K562 (cell line): ENCODE data around the gene THEM4. TPM values are rescaled to one million over a fixed set of nuclear protein-coding genes. Genes with fewer than 3 reads are reported as not detected.

Experiments used
- ATAC-seq: fragments of 200-7000 bp; cut with Tn5 transposase; 3 replicates; pipeline ENCODE4 v1.9.1; 2020; ENCODE audit warnings: moderate library complexity
- BruUV-seq: library from RNA; stranded (reverse); fragments of 400-500 nt; replicated peaks from 2 replicates; lab custom pipeline; 2021; lab: Mats Ljungman, UMichigan
- CTCF ChIA-PET: fragments of 300-600 bp; formaldehyde crosslinking; extraction: SDS; loops from one replicate; lab custom pipeline; 2021; ENCODE audit warnings: low intra/inter-chr PET ratio; lab: Yijun Ruan, JAX
- POLR2A ChIA-PET: fragments of 300-600, 350-650 bp; sonication (Branson Sonifier 250); formaldehyde crosslinking; extraction: SDS; loops from one replicate; lab custom pipeline; 2021; ENCODE audit warnings: antibody characterized with exemption, inconsistent platforms; lab: Yijun Ruan, JAX
- DNase-seq, 4 experiments: peaks; one replicate each; pipeline versions ENCODE4 v3.0.0 to v3.0.0-alpha.2; 2011 to 2018; ENCODE audit warnings: low spot score in 3 of 4, mixed read lengths in 3 of 4; ENCODE audit errors: extremely low read depth in 1 of 4
- FAIRE-seq: peaks from 2 replicates; lab custom pipeline; 2011; peaks lifted over from hg19 to GRCh38; lab: Jason Lieb, UNC
- H2AFZ ChIP-seq: 2 replicates; pipeline ENCODE4 v1.6.0; 2011; ENCODE audit warnings: low read depth, low read length, control low read depth, inconsistent platforms
- H3K27ac ChIP-seq: fragments of 200-600 bp; 3 replicates; pipeline ENCODE4 v1.8.0; 2011; ENCODE audit warnings: low read depth, mild to moderate bottlenecking, control low read depth, inconsistent platforms, low read length, moderate library complexity, mixed read lengths; ENCODE audit errors: extremely low read depth
- H3K27me3 ChIP-seq, 2 experiments: fragments of 300-600 bp in 1 of 2; 2 replicates in 1 of 2; 3 replicates in 1 of 2; pipeline versions ENCODE4 v1.6.0 to v1.8.0; 2011; ENCODE audit warnings: inconsistent platforms in 2 of 2, low read length in 2 of 2, mild to moderate bottlenecking in 1 of 2, mixed read lengths in 1 of 2, moderate library complexity in 1 of 2; ENCODE audit not compliant: control insufficient read depth in 2 of 2, insufficient read depth in 2 of 2
- H3K36me3 ChIP-seq: fragments of 300-600 bp; 3 replicates; pipeline ENCODE4 v1.8.0; 2011; ENCODE audit warnings: mild to moderate bottlenecking, low read length, inconsistent platforms; ENCODE audit not compliant: control insufficient read depth, insufficient read depth
- H3K4me1 ChIP-seq, 2 experiments: fragments of 200-600 bp in 1 of 2; replicated peaks in 1 of 2; 2 replicates in 1 of 2; 3 replicates in 1 of 2; pipeline versions ENCODE4 v1.5.1 to v1.8.0; 2011; ENCODE audit warnings: inconsistent platforms in 2 of 2, low read length in 2 of 2, mild to moderate bottlenecking in 1 of 2, mixed read lengths in 1 of 2, moderate library complexity in 1 of 2; ENCODE audit not compliant: control insufficient read depth in 2 of 2, insufficient read depth in 2 of 2
- H3K4me2 ChIP-seq: 2 replicates; pipeline ENCODE4 v1.6.1; 2011; ENCODE audit warnings: low read length, control low read depth, inconsistent platforms, mixed read lengths; ENCODE audit not compliant: insufficient read depth
- H3K4me3 ChIP-seq: fragments of 200-600 bp; sonication (generic), shearing (Covaris generic); 2 replicates; pipeline ENCODE4 v1.5.1; 2016; ENCODE audit warnings: control low read depth, inconsistent platforms
- H3K79me2 ChIP-seq: fragments of 200-600 bp; 3 replicates; pipeline ENCODE4 v1.8.0; 2011; ENCODE audit warnings: low read length, inconsistent platforms; ENCODE audit not compliant: control insufficient read depth, insufficient read depth
- H3K9ac ChIP-seq, 2 experiments: 2 replicates each; pipeline versions ENCODE4 v1.6.0 to v1.6.1; 2011; ENCODE audit warnings: low read depth in 2 of 2, low read length in 2 of 2, control low read depth in 1 of 2, inconsistent platforms in 1 of 2, mild to moderate bottlenecking in 1 of 2, mixed read lengths in 1 of 2; ENCODE audit not compliant: insufficient read depth in 1 of 2
- H3K9me1 ChIP-seq: one replicate; pipeline ENCODE4 v1.6.0; 2011; ENCODE audit warnings: inconsistent platforms, mild to moderate bottlenecking, low read length, moderate library complexity; ENCODE audit not compliant: control insufficient read depth, insufficient read depth
- H3K9me3 ChIP-seq: replicated peaks from 2 replicates; pipeline ENCODE4 v1.5.1; 2011; ENCODE audit warnings: low read depth, low read length, inconsistent platforms; ENCODE audit not compliant: control insufficient read depth, insufficient read depth
- H4K20me1 ChIP-seq: replicated peaks from 2 replicates; pipeline ENCODE4 v1.6.1; 2011; ENCODE audit warnings: low read length, inconsistent platforms, mixed read lengths; ENCODE audit not compliant: control insufficient read depth, insufficient read depth
- ATF3 ChIP-seq, 2 experiments: fragments of 450-650 bp in 1 of 2; sonication (generic) in 1 of 2; formaldehyde crosslinking in 1 of 2; IDR thresholded peaks in 1 of 2; conservative IDR thresholded peaks in 1 of 2; 2 replicates each; pipeline versions ENCODE4 v1.6.1 to v1.8.1; 2016 to 2023; ENCODE audit warnings: mild to moderate bottlenecking in 2 of 2, moderate library complexity in 2 of 2, inconsistent platforms in 1 of 2, missing genetic modification reagents in 1 of 2
- CEBPG ChIP-seq, 3 experiments: fragments of 200-800 bp in 1 of 3; sonication (Bioruptor generic) in 1 of 3; sonication (generic) in 1 of 3; formaldehyde crosslinking in 1 of 3; IDR thresholded peaks in 2 of 3; conservative IDR thresholded peaks in 1 of 3; 2 replicates each; pipeline versions ENCODE4 v1.6.1 to v1.8.0; 2016 to 2022; ENCODE audit warnings: missing compliant biosample characterization in 2 of 3, missing genetic modification characterization in 2 of 3, mild to moderate bottlenecking in 1 of 3, missing genetic modification reagents in 1 of 3
- COPS2 ChIP-seq: fragments of 450-650 bp; conservative IDR thresholded peaks from 2 replicates; pipeline ENCODE4 v1.6.1; 2016; ENCODE audit warnings: mild to moderate bottlenecking, moderate library complexity
- EWSR1 ChIP-seq: fragments of 450-650 bp; IDR thresholded peaks from 2 replicates; pipeline ENCODE4 v1.6.1; 2018; ENCODE audit warnings: borderline replicate concordance, mild to moderate bottlenecking, low read depth, moderate library complexity; ENCODE audit not compliant: partially characterized antibody
- FOSL1 ChIP-seq: fragments of 200-800 bp; sonication (Bioruptor generic); conservative IDR thresholded peaks from 2 replicates; pipeline ENCODE4 v1.6.1; 2016; ENCODE audit warnings: missing genetic modification characterization, missing compliant biosample characterization
- IFI16 ChIP-seq: fragments of 250-450 bp; sonication (Bioruptor Pico); IDR thresholded peaks from 2 replicates; pipeline ENCODE4 v2.1.2; 2022; ENCODE audit warnings: mild to moderate bottlenecking, inconsistent platforms
- JUND ChIP-seq, 2 experiments: IDR thresholded peaks; 2 replicates in 1 of 2; 3 replicates in 1 of 2; pipeline ENCODE4 v1.6.1; 2011; ENCODE audit warnings: borderline replicate concordance in 2 of 2, low read depth in 2 of 2, low read length in 2 of 2, improper control_type of control experiment in 1 of 2, missing biosample characterization in 1 of 2, missing genetic modification characterization in 1 of 2, missing genetic modification reagents in 1 of 2
- L3MBTL2 ChIP-seq: fragments of 450-650 bp; IDR thresholded peaks from 2 replicates; pipeline ENCODE4 v1.6.1; 2016; ENCODE audit warnings: mild to moderate bottlenecking, moderate library complexity
- MTA2 ChIP-seq: fragments of 450-650 bp; IDR thresholded peaks from 2 replicates; pipeline ENCODE4 v1.6.1; 2016; ENCODE audit warnings: low read depth
- POLR2G ChIP-seq: fragments of 200-400 bp; formaldehyde crosslinking; IDR thresholded peaks from 2 replicates; pipeline ENCODE4 v1.6.1; 2017; ENCODE audit warnings: low read depth, mild to moderate bottlenecking, antibody characterized with exemption, low read length, moderate library complexity
- PTRF ChIP-seq: fragments of 450-650 bp; IDR thresholded peaks from 2 replicates; pipeline ENCODE4 v1.6.1; 2016; ENCODE audit warnings: mild to moderate bottlenecking, missing genetic modification characterization, missing compliant biosample characterization
- SMAD4 ChIP-seq: fragments of 250-450 bp; sonication (Bioruptor Pico); conservative IDR thresholded peaks from 2 replicates; pipeline ENCODE4 v1.8.0; 2021; ENCODE audit warnings: inconsistent platforms, mild to moderate bottlenecking, moderate library complexity
- ZNF146 ChIP-seq: IDR thresholded peaks from one replicate; pipeline ENCODE4 v1.6.1; 2018; ENCODE audit warnings: missing compliant biosample characterization; ENCODE audit not compliant: unreplicated experiment
- ZNF77 ChIP-seq: fragments of 250-450 bp; sonication (Bioruptor Pico); IDR thresholded peaks from 2 replicates; pipeline ENCODE4 v1.5.0; 2020
- WGBS: fragments of 100-300 bp; shearing (Covaris generic); methylation state at CpG from one replicate; pipeline ENCODE4 v1.1.6; 2016; ENCODE audit warnings: low coverage, mixed read lengths; ENCODE audit not compliant: insufficient coverage; ENCODE audit errors: missing lambda C conversion rate; 5-methylcytosine and 5-hydroxymethylcytosine counted together
- in situ Hi-C: fragments of 300-500 bp; cut with MboI; formaldehyde crosslinking; loops from 4 replicates; pipeline ENCODE4 v1.15.0; 2018; ENCODE audit warnings: inconsistent platforms, mixed read lengths
- intact Hi-C: fragments of 100-400 bp; cut with micrococcal nuclease; formaldehyde crosslinking; loops from 2 replicates; pipeline ENCODE4 v1.14.2; 2022
- polyA plus RNA-seq, 8 experiments: library from polyadenylated mRNA; depleted of rRNA in 4 of 8; stranded (reverse) in 5 of 8; unstranded in 3 of 8; fragments of >200 nt; fragmentation: Nextera tagmentation in 2 of 8; fragmentation: Illumina TruSeq in 1 of 8; extraction: Ambion mirVana in 2 of 8; extraction: Trizol in 1 of 8; gene quantifications; 2 replicates each; pipeline versions ENCODE4 v1.2.1 to v1.2.3, GENCODE V29; 2011 to 2014; ENCODE audit warnings: inconsistent platforms in 1 of 8, missing spikeins in 1 of 8
- total RNA-seq, 7 experiments: library from RNA; depleted of rRNA in 6 of 7; stranded (reverse); fragments of >200 nt in 6 of 7; fragmentation: Illumina TruSeq in 2 of 7; extraction: Trizol in 2 of 7; gene quantifications; 2 replicates each; pipeline versions ENCODE4 v1.2.1 to v1.2.3, GENCODE V29; 2011 to 2021; ENCODE audit warnings: low replicate concordance in 1 of 7
- TF ChIP-seq, protein P1 (sequence below): sonication (generic); formaldehyde crosslinking; IDR thresholded peaks from 2 replicates; pipeline ENCODE4 v1.8.1; 2023; ENCODE audit warnings: mild to moderate bottlenecking, missing genetic modification reagents
- TF ChIP-seq, protein P2 (sequence below): sonication (generic); formaldehyde crosslinking; IDR thresholded peaks from 2 replicates; pipeline ENCODE4 v1.8.0; 2022; ENCODE audit warnings: mild to moderate bottlenecking, missing genetic modification reagents

THEM4 gene
- total and polyA plus RNA-seq, 9 of the 15 experiments (the other 6 are each of a cell fraction or from before 2014, with no cell fraction given), result 8.6 to 71.9 (median 35.3) TPM

GRCh38 chr1:151867765-151868411 lies 41.4 kb downstream of the THEM4 start:
- Histone ChIP-seq H3K36me3 (no peaks in the 10 kb centered on the region), H4K20me1 (no peaks in the 10 kb centered on the region), H3K27me3 (peaks cover 0 to 8% of the 10 kb centered on the region in 2 experiments; a peak in 2 of 5 replicates), H3K4me3 (no peak overlapping the region), H3K9me1 (no peaks in the 10 kb centered on the region), H3K4me2 (no peak overlapping the region), H3K79me2 (no peaks in the 10 kb centered on the region), H3K9ac (no peak overlapping the region), H2AFZ (no peak overlapping the region), H3K27ac (no peak overlapping the region), H3K9me3 (no peaks in the 10 kb centered on the region), H3K4me1 (0 out of 5 replicates have a peak, but pooled peaks cover 0 to 2% of the 10 kb centered on the region in 2 experiments)
- intact Hi-C loops, result no loop called here
- POLR2A ChIA-PET, result no interaction called here
- CTCF ChIA-PET, result no interaction called here
- 18% methylated on average over 7 of the region's 7 CpGs for WGBS
- no TSS peak for BruUV-seq
- ATAC-seq (no peak; the same call in 2 of the 3 replicates), DNase-seq (peak in 1 of 4 experiments; percentile 16), FAIRE-seq (no peak)
- in situ Hi-C loops, result no loop called here
- TF ChIP-seq, protein P1, sequence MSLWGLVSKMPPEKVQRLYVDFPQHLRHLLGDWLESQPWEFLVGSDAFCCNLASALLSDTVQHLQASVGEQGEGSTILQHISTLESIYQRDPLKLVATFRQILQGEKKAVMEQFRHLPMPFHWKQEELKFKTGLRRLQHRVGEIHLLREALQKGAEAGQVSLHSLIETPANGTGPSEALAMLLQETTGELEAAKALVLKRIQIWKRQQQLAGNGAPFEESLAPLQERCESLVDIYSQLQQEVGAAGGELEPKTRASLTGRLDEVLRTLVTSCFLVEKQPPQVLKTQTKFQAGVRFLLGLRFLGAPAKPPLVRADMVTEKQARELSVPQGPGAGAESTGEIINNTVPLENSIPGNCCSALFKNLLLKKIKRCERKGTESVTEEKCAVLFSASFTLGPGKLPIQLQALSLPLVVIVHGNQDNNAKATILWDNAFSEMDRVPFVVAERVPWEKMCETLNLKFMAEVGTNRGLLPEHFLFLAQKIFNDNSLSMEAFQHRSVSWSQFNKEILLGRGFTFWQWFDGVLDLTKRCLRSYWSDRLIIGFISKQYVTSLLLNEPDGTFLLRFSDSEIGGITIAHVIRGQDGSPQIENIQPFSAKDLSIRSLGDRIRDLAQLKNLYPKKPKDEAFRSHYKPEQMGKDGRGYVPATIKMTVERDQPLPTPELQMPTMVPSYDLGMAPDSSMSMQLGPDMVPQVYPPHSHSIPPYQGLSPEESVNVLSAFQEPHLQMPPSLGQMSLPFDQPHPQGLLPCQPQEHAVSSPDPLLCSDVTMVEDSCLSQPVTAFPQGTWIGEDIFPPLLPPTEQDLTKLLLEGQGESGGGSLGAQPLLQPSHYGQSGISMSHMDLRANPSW, result no peak
- TF ChIP-seq JUND (IDR thresholded peaks at IDR 0.05; ENCODE audit: borderline replicate concordance, low read depth, low read length) (peak; percentile 73), JUND (tag; IDR thresholded peaks at IDR 0.05; ENCODE audit: borderline replicate concordance, low read depth, low read length) (peak; percentile 75), IFI16 (CRISPR knock-in tag) (no peak), SMAD4 (CRISPR knock-in tag) (no peak), POLR2G (no peak), MTA2 (no peak), EWSR1 (no peak), ATF3 (IDR thresholded peaks at IDR 0.05) (peak; percentile 72), ATF3 (CRISPR knock-in tag; conservative IDR thresholded peaks at IDR 0.05) (no peak), ZNF77 (CRISPR knock-in tag) (no peak), FOSL1 (tag) (peak; percentile 92), COPS2 (no peak), CEBPG (CRISPR knock-in tag; IDR thresholded peaks at IDR 0.05) (no peak), CEBPG (tag; conservative IDR thresholded peaks at IDR 0.05 in 1 of 2, IDR thresholded peaks at IDR 0.05 in 1 of 2) (peak; percentile 25 to 78; a peak in 2 of 4 replicates), ZNF146 (peak; percentile 8), PTRF (no peak), L3MBTL2 (no peak)
- TF ChIP-seq, protein P2, sequence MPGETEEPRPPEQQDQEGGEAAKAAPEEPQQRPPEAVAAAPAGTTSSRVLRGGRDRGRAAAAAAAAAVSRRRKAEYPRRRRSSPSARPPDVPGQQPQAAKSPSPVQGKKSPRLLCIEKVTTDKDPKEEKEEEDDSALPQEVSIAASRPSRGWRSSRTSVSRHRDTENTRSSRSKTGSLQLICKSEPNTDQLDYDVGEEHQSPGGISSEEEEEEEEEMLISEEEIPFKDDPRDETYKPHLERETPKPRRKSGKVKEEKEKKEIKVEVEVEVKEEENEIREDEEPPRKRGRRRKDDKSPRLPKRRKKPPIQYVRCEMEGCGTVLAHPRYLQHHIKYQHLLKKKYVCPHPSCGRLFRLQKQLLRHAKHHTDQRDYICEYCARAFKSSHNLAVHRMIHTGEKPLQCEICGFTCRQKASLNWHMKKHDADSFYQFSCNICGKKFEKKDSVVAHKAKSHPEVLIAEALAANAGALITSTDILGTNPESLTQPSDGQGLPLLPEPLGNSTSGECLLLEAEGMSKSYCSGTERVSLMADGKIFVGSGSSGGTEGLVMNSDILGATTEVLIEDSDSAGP, result no peak
